Pericardium fibroblast (primary cell): ENCODE results near the gene DOP1B. TPM values are rescaled to one million over a fixed set of nuclear protein-coding genes. Genes with fewer than 3 reads are reported as not detected.

ENCODE experiments used
- total RNA-seq: library from RNA; depleted of rRNA; stranded (reverse); fragments of >200 nt; gene quantifications from 2 replicates; pipeline ENCODE4 v1.2.3, GENCODE V29; 2015

The DOP1B gene
- 1.1 and 6.4 TPM in 2 replicates for total RNA-seq

GRCh38 chr21:36156815-36157670, at the start of gene DOP1B:
Gene DOP1B, plus strand, starts transcription at chr21:36156824. Its CDS starts 7,910 bp downstream, at chr21:36164734.

GRCh38 chr21:36134803-36135390, 21.7 kb upstream of the DOP1B start, which contains the start of gene CBR3:
Gene CBR3, plus strand, starts transcription at chr21:36135079. Its CDS starts 114 bp downstream, at chr21:36135193.

Other genes starting within 250 kb of the DOP1B start
- gene SETD4, start 96.3 kb upstream of the DOP1B start, total RNA-seq = 3.7 and 5.4 TPM in 2 replicates
- 103 and 104 TPM in 2 replicates for gene CBR1, start 86.8 kb upstream of the DOP1B start, total RNA-seq
- 7.4 and 11.9 TPM in 2 replicates for gene CBR3, start 21.7 kb upstream of the DOP1B start, total RNA-seq
- gene MORC3, start 163.4 kb downstream of the DOP1B start, total RNA-seq = 12.0 and 12.7 TPM in 2 replicates
- gene CHAF1B, start 228.6 kb downstream of the DOP1B start, total RNA-seq = 1.5 and 2.2 TPM in 2 replicates